Kidney (tissue), 14 donors: ENCODE results near the gene IGFBP1. TPM values are rescaled to one million over a fixed set of nuclear protein-coding genes. Genes with fewer than 3 reads are reported as not detected.

Experiments
- DNase-seq, 5 donors: peaks; one replicate each; pipeline ENCODE4 v3.0.0-alpha.2; 2013 to 2020
- FAIRE-seq: peaks from 2 replicates; lab custom pipeline; 2012; peaks lifted over from hg19 to GRCh38; lab: Jason Lieb, UNC
- H3K27ac ChIP-seq, 2 donors: one replicate each; pipeline ENCODE4 v1.7.0; 2013; ENCODE audit warnings: low read depth in 2 of 2, low read length in 2 of 2, inconsistent platforms in 1 of 2
- H3K27me3 ChIP-seq: one replicate; pipeline ENCODE4 v1.7.1; 2013; ENCODE audit warnings: low read length, inconsistent platforms; ENCODE audit not compliant: control insufficient read depth, insufficient read depth
- H3K36me3 ChIP-seq, 3 donors: one replicate each; pipeline versions ENCODE4 v1.7.0 to v1.7.1; 2013; ENCODE audit warnings: low read length in 3 of 3, control low read depth in 1 of 3, inconsistent platforms in 1 of 3; ENCODE audit not compliant: insufficient read depth in 3 of 3, control insufficient read depth in 2 of 3
- H3K4me1 ChIP-seq, 3 donors: one replicate each; pipeline versions ENCODE4 v1.7.0 to v1.7.1; 2013; ENCODE audit warnings: low read length in 3 of 3, inconsistent platforms in 1 of 3, low read depth in 1 of 3; ENCODE audit not compliant: control insufficient read depth in 2 of 3, insufficient read depth in 2 of 3
- H3K4me3 ChIP-seq, 3 donors: one replicate each; pipeline versions ENCODE4 v1.7.0 to v1.8.1; 2013; ENCODE audit warnings: low read length in 3 of 3, control low read depth in 1 of 3, inconsistent platforms in 1 of 3
- H3K9ac ChIP-seq, 3 donors: one replicate each; pipeline versions ENCODE4 v1.7.0 to v1.7.1; 2013; ENCODE audit warnings: low read length in 3 of 3, control low read depth in 1 of 3, inconsistent platforms in 1 of 3
- H3K9me3 ChIP-seq, 3 donors: one replicate each; pipeline versions ENCODE4 v1.7.0 to v1.7.1; 2013; ENCODE audit warnings: low read length in 3 of 3, control low read depth in 1 of 3, inconsistent platforms in 1 of 3; ENCODE audit not compliant: control insufficient read depth in 2 of 3, insufficient read depth in 1 of 3
- intact Hi-C: fragments of 100-400 bp; cut with DNase I; formaldehyde crosslinking; loops from one replicate; pipeline ENCODE4 v1.11.1; 2022
- polyA plus RNA-seq: library from polyadenylated mRNA; stranded (reverse); fragments of 350-450 nt; fragmentation: Illumina TruSeq; extraction: RNeasy Lipid Tissue Mini Kit (QIAGEN cat#74804); gene quantifications from one replicate; pipeline ENCODE4 v1.2.3, GENCODE V29; 2014; ENCODE audit warnings: low read depth, low replicate concordance; ENCODE audit not compliant: insufficient read depth
- total RNA-seq: library from RNA; stranded (reverse); fragmentation: NEBNext Ultra II Directional; extraction: Animal tissue kit (Norgen Biotek cat#: 25700); gene quantifications from one replicate; pipeline ENCODE4 v1.2.1, GENCODE V29; 2021
- TF ChIP-seq, protein P1 (sequence below): IDR thresholded peaks from 3 replicates; pipeline ENCODE4 v1.5.1; 2012; ENCODE audit warnings: mild to moderate bottlenecking, moderate library complexity, borderline replicate concordance; ENCODE audit not compliant: insufficient read depth; ENCODE audit errors: extremely low read depth
- donor health status: control.
- donor health status: control.
- donor health status: control.
- donor health status: control.
- donor health status: control.
- donor health status: DM: yes; HTN: yes; CAD: no.
- donor health status: Normal renal cell carcinoma (clear cell type).

Gene IGFBP1
- total and polyA plus RNA-seq, 2 donors from 2014 or later: 0.65 TPM; not detected in 1

DNA sequence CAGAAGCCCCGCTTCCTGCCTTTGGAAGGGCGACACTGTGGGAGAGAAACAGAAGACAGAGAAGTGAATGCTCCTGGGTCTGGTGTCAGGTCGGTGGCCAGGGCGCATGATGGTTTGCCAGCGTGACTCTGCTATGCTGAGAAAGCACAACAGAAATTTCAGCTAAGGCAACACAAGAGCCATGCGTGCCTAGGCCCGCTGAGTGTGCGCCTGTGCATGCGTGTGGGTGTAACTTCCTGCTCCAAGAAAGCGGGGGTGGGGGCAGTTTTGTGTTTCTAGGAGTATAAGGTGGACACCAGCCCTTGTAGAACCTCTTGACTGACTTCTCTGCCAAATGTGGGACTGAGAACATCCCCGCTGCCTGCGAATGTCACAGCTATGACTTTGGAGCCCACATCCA is 26.6 kb downstream of the IGFBP1 start:
- H3K27ac ChIP-seq: no peak overlapping the region
- no peak overlapping the region for H3K9ac ChIP-seq
- DNase-seq: no peak
- FAIRE-seq: no peak
- H3K27me3 ChIP-seq: peaks cover 4% of the 10 kb centered on the region
- no peaks in the 10 kb centered on the region for H3K9me3 ChIP-seq
- H3K4me1 ChIP-seq: peaks cover 0 to 7% (median 2%) of the 10 kb centered on the region in 3 donors
- peaks cover 0 to 15% (median 13%) of the 10 kb centered on the region in 3 donors for H3K36me3 ChIP-seq
- TF ChIP-seq, protein P1, sequence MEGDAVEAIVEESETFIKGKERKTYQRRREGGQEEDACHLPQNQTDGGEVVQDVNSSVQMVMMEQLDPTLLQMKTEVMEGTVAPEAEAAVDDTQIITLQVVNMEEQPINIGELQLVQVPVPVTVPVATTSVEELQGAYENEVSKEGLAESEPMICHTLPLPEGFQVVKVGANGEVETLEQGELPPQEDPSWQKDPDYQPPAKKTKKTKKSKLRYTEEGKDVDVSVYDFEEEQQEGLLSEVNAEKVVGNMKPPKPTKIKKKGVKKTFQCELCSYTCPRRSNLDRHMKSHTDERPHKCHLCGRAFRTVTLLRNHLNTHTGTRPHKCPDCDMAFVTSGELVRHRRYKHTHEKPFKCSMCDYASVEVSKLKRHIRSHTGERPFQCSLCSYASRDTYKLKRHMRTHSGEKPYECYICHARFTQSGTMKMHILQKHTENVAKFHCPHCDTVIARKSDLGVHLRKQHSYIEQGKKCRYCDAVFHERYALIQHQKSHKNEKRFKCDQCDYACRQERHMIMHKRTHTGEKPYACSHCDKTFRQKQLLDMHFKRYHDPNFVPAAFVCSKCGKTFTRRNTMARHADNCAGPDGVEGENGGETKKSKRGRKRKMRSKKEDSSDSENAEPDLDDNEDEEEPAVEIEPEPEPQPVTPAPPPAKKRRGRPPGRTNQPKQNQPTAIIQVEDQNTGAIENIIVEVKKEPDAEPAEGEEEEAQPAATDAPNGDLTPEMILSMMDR: no peak
- H3K4me3 ChIP-seq: no peak overlapping the region
- intact Hi-C loops: loop anchor here (10.0 kb wide), 1 partner anchor 1260 kb away; no protein-coding TSS in a partner anchor

- H3K36me3 ChIP-seq: peaks cover 0 to 15% (median 13%) of the 10 kb centered on the region in 3 donors
- peaks cover 7% of the 10 kb centered on the region for H3K27me3 ChIP-seq
- peaks cover 0 to 7% (median 5%) of the 10 kb centered on the region in 3 donors for H3K4me1 ChIP-seq
- H3K9ac ChIP-seq: no peak overlapping the region
- FAIRE-seq: no peak
- no peak for DNase-seq
- H3K4me3 ChIP-seq: no peak overlapping the region
- no peaks in the 10 kb centered on the region for H3K9me3 ChIP-seq
- intact Hi-C loops: loop anchor here (10.0 kb wide), 1 partner anchor 1259 kb away; no protein-coding TSS in a partner anchor
- TF ChIP-seq, protein P1: no peak
- no peak overlapping the region for H3K27ac ChIP-seq
Measured at GRCh38 chr7:45915606-45916005, 27.3 kb downstream of the IGFBP1 start.

DNA sequence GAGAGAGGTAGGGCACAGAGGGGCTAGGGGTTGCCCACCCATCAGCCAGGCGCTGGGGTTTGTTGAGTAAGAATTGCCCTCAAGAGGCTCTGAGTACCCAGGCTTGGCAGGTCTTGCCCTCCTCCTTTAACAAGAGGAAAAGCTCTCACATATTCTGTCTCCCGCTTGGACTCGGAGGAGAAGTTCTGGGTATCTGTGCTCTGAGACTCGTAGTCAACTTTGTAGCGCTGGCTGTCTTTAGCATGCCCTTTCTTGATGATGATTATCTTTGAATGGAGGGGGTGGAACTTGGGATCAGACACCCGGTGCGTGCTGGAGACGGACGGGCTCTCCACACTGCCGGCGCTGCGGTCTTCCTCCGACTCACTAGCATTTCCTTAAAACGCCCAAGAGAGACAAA is 28.8 kb downstream of the IGFBP1 start:
- H3K4me3 ChIP-seq: no peak overlapping the region
- H3K36me3 ChIP-seq: peaks cover 0 to 13% (median 11%) of the 10 kb centered on the region in 3 donors
- intact Hi-C loops: loop anchor here (10.0 kb wide), 1 partner anchor 1258 kb away; no protein-coding TSS in a partner anchor
- no peak for FAIRE-seq
- TF ChIP-seq, protein P1: no peak
- H3K9ac ChIP-seq: peak overlapping the region in 1 of 3 donors; percentile 55
- no peak overlapping the region for H3K27ac ChIP-seq
- H3K27me3 ChIP-seq: peaks cover 7% of the 10 kb centered on the region
- DNase-seq: no peak
- no peaks in the 10 kb centered on the region for H3K9me3 ChIP-seq
- peaks cover 3 to 17% (median 7%) of the 10 kb centered on the region in 3 donors for H3K4me1 ChIP-seq
